ENCODE data around the gene CSNK1D.

- no peak for TF ChIP-seq CTCF (IDR thresholded peaks at IDR 0.05)
- TF ChIP-seq EP300 (IDR thresholded peaks at IDR 0.05), result no peak
- no peak for TF ChIP-seq POLR2A (IDR thresholded peaks at IDR 0.05)
These were observed 4.2 kb downstream of the CSNK1D start for GRCh38 chr17:82269138-82269881.

Data from stomach (tissue), 4 donors.